ENCODE measurements around the gene COL15A1. TPM values are rescaled to one million over a fixed set of nuclear protein-coding genes. Genes with fewer than 3 reads are reported as not detected.
"Not testable (repeated sequence)": the region's sequence is repeated elsewhere in the genome, so short reads cannot be mapped to it uniquely, and the experiment has no call there.

COL15A1 gene
- total and polyA plus RNA-seq, 5 donors from 2014 or later, result 0.03 to 0.10 (median 0.06) TPM; not detected in 2

DNA sequence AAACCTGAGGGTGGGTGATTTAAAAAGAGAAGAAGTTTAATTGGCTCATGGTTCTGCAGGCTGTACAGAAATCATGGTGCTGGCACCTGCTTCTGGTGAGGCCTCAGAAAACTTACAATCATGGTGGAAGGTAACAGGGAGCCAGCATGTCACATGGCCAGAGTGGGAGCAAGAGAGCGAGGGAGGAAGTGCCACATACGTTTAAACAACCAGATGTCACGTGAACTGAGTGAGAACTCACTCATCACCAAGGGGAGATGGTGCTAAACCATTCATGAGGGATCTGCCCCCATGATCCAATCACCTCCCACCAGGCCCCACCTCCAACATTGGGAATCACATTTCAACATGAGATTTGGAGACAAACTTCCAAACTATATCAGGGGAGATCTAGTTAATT, 41.9 kb upstream of the COL15A1 start:
- H3K27me3 ChIP-seq (ENCODE audit: control insufficient read depth, insufficient read depth, low read length), result peaks cover 10% of the 10 kb centered on the region
- not testable (repeated sequence) for H3K27ac Mint-ChIP-seq; H3K4me1 ChIP-seq (ENCODE audit: control insufficient read depth, insufficient read depth, low read length, poor library complexity, severe bottlenecking); H3K9me3 ChIP-seq (ENCODE audit: control insufficient read depth in 2 of 2, low read length in 2 of 2); ATAC-seq (ENCODE audit: low read depth in 2 of 2); H3K27ac ChIP-seq (ENCODE audit: insufficient read depth, low read length, poor library complexity, severe bottlenecking); DNase-seq; H3K36me3 Mint-ChIP-seq; H3K4me3 ChIP-seq (ENCODE audit: low read depth, low read length); H3K9me3 Mint-ChIP-seq; H3K36me3 ChIP-seq (ENCODE audit: control insufficient read depth, insufficient read depth, low read length); H3K4me1 Mint-ChIP-seq; H3K4me3 Mint-ChIP-seq
- peaks cover 10% of the 10 kb centered on the region for H3K27me3 Mint-ChIP-seq

DNA sequence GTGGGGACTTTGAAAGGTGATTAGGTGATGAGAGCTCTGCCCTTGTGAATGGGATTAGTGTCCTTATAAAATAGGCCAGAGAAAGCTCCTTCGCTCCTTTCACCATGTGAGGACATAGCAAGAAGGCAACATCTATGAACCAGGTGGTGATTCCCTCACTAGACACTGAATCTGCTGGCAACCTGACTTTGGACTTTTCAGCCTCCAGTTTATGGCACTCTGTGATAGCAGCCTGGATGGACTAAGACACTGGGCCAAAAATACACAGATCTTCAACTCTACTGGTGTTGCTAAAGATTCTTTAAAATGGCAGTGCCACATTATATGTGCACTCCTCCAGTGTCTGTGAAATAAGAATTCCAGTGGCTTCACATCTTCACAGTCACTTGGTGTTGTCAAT, 41.2 kb upstream of the COL15A1 start:
- no peaks in the 10 kb centered on the region for H3K4me1 ChIP-seq (ENCODE audit: control insufficient read depth, insufficient read depth, low read length, poor library complexity, severe bottlenecking)
- no peak for DNase-seq
- H3K4me1 Mint-ChIP-seq, result no peaks in the 10 kb centered on the region
- H3K27me3 ChIP-seq (ENCODE audit: control insufficient read depth, insufficient read depth, low read length), result peaks cover 10% of the 10 kb centered on the region
- no peak overlapping the region for H3K4me3 ChIP-seq (ENCODE audit: low read depth, low read length)
- no peaks in the 10 kb centered on the region for H3K36me3 Mint-ChIP-seq
- H3K27ac Mint-ChIP-seq, result no peak overlapping the region
- H3K36me3 ChIP-seq (ENCODE audit: control insufficient read depth, insufficient read depth, low read length), result no peaks in the 10 kb centered on the region
- no peaks in the 10 kb centered on the region for H3K9me3 ChIP-seq (ENCODE audit: control insufficient read depth in 2 of 2, low read length in 2 of 2)
- no peak for ATAC-seq (ENCODE audit: low read depth in 2 of 2)
- peaks cover 14% of the 10 kb centered on the region for H3K27me3 Mint-ChIP-seq
- no peak overlapping the region for H3K4me3 Mint-ChIP-seq
- H3K9me3 Mint-ChIP-seq, result peaks cover 0 to 2% (median 0%) of the 10 kb centered on the region in 7 donors
- H3K27ac ChIP-seq (ENCODE audit: insufficient read depth, low read length, poor library complexity, severe bottlenecking), result no peak overlapping the region

DNA sequence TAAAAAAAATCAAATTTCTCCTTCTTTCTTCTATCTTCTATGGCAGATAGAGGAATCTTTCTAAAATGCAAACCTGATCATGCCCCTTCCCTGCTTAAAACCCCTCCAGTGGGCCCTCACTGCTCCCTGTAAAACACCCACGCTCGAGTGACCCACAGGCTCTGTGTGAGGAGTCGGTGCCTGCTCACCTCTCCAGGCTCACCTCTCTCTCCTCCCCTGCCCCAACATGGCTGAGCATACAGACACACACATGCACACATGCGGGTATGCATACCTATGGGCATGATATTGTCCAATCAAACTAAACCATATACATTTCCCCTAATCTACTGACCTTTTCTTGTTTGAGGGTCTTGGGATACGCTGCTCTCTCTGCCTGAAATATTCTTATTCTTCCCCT, 40.8 kb upstream of the COL15A1 start:
- Histone ChIP-seq H3K27me3 (ENCODE audit: control insufficient read depth, insufficient read depth, low read length) (peaks cover 10% of the 10 kb centered on the region), H3K36me3 (ENCODE audit: control insufficient read depth, insufficient read depth, low read length) (no peaks in the 10 kb centered on the region), H3K4me3 (ENCODE audit: low read depth, low read length) (no peak overlapping the region), H3K27ac (ENCODE audit: insufficient read depth, low read length, poor library complexity, severe bottlenecking) (no peak overlapping the region), H3K4me1 (ENCODE audit: control insufficient read depth, insufficient read depth, low read length, poor library complexity, severe bottlenecking) (no peaks in the 10 kb centered on the region), H3K9me3 (ENCODE audit: control insufficient read depth in 2 of 2, low read length in 2 of 2) (no peaks in the 10 kb centered on the region)
- H3K4me3 Mint-ChIP-seq, result no peak overlapping the region
- ATAC-seq (ENCODE audit: low read depth in 2 of 2) (no peak), DNase-seq (no peak)
- H3K9me3 Mint-ChIP-seq, result peaks cover 0 to 2% (median 0%) of the 10 kb centered on the region in 7 donors
- no peaks in the 10 kb centered on the region for H3K4me1 Mint-ChIP-seq
- H3K27ac Mint-ChIP-seq, result no peak overlapping the region
- H3K27me3 Mint-ChIP-seq, result peaks cover 14% of the 10 kb centered on the region
- H3K36me3 Mint-ChIP-seq, result no peaks in the 10 kb centered on the region

DNA sequence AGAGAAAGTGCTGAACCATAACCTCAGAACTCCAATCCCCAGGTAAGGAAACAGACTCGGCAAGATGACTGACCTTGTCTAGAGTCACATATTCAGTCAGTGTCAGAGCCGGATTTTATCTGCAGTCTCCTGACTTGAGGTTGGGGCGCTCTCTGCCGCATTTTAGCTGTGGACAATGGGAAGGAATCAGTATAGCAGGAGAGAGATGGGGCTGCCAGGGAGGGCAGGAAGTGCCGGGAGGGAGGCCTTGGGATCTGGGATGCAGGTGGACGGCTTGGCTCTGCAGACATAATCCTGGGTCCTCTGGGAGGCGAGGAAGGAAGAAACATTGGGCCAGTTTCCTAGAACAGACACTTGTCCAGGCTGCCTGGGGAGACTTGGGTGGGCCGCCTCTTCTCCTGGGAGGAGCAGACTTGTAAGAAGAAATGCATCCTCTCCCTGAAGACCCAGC, 39.7 kb upstream of the COL15A1 start:
- no peak for ATAC-seq (ENCODE audit: low read depth in 2 of 2)
- H3K4me1 Mint-ChIP-seq, result no peaks in the 10 kb centered on the region
- H3K9me3 Mint-ChIP-seq, result peaks cover 0 to 2% (median 0%) of the 10 kb centered on the region in 7 donors
- no peaks in the 10 kb centered on the region for H3K36me3 Mint-ChIP-seq
- Histone ChIP-seq H3K4me1 (ENCODE audit: control insufficient read depth, insufficient read depth, low read length, poor library complexity, severe bottlenecking) (no peaks in the 10 kb centered on the region), H3K36me3 (ENCODE audit: control insufficient read depth, insufficient read depth, low read length) (no peaks in the 10 kb centered on the region), H3K27me3 (ENCODE audit: control insufficient read depth, insufficient read depth, low read length) (peaks cover 8% of the 10 kb centered on the region), H3K9me3 (ENCODE audit: control insufficient read depth in 2 of 2, low read length in 2 of 2) (no peaks in the 10 kb centered on the region), H3K27ac (ENCODE audit: insufficient read depth, low read length, poor library complexity, severe bottlenecking) (no peak overlapping the region), H3K4me3 (ENCODE audit: low read depth, low read length) (no peak overlapping the region)
- no peak for DNase-seq
- H3K27ac Mint-ChIP-seq, result no peak overlapping the region
- H3K27me3 Mint-ChIP-seq, result peaks cover 14% of the 10 kb centered on the region
- H3K4me3 Mint-ChIP-seq, result no peak overlapping the region

DNA sequence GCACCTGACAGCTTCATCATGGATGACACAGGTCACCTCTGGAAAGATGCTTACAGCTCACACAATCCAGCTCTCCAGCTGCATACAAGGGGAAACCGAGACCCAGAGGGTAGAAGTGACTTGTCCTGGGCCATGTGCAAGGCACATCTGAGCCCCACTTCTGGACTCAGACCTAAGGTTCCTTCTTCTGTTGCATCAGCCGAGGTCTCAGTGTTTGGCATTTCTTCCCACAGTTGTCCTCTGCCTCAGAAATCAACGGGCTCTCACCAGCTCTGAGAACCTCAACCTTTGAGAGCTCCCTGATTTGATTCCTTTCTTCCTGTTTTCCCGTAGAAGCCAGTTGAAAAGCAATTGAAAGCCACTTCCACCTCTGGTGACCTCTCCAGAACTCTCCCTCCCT, 38.7 kb upstream of the COL15A1 start:
- Histone ChIP-seq H3K27ac (ENCODE audit: insufficient read depth, low read length, poor library complexity, severe bottlenecking) (no peak overlapping the region), H3K36me3 (ENCODE audit: control insufficient read depth, insufficient read depth, low read length) (no peaks in the 10 kb centered on the region), H3K4me1 (ENCODE audit: control insufficient read depth, insufficient read depth, low read length, poor library complexity, severe bottlenecking) (no peaks in the 10 kb centered on the region), H3K9me3 (ENCODE audit: control insufficient read depth in 2 of 2, low read length in 2 of 2) (no peaks in the 10 kb centered on the region), H3K27me3 (ENCODE audit: control insufficient read depth, insufficient read depth, low read length) (peaks cover 5% of the 10 kb centered on the region), H3K4me3 (ENCODE audit: low read depth, low read length) (no peak overlapping the region)
- DNase-seq (no peak), ATAC-seq (ENCODE audit: low read depth in 2 of 2) (no peak)
- Mint-ChIP-seq H3K4me3 (no peak overlapping the region), H3K27me3 (peaks cover 14% of the 10 kb centered on the region), H3K4me1 (no peaks in the 10 kb centered on the region), H3K27ac (no peak overlapping the region), H3K9me3 (peaks cover 0 to 2% (median 0%) of the 10 kb centered on the region in 7 donors), H3K36me3 (no peaks in the 10 kb centered on the region)

DNA sequence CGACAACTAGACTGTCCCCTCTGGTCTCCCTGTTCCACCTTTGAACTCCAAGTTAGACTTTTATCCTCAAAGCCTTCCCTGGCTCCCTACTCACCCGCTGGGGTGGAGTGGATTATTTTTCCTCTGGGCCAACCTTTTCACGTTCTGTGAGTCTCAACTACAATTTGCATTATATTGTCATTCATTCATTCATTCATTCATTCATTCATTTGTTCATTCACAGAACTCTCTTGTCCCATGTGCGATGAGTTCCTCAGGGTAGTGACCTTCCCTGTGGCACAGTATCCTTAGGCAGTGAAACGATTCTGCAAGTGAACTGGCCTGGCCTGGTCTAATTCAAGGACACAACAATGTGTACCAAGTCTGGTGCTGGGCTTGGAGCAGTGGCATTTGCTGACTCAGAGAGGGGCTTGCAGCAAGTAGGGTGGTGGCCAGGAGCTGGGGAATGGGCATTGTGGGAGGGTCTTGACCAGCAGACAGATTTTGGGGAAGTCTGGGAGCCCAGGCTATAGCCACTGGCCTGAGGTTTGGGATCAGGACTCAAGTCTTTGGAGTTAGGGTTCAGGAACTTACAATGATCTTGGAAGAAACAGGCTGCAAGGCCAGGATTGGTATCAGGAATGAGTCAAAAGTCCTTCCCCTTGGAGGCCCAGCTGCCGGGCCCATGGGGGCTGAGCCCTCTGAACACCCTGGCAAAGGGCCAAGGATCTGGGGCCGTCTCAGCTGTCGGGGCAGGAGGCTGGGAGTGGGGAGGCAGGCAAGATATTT, 37.2 kb upstream of the COL15A1 start:
- Histone ChIP-seq H3K9me3 (ENCODE audit: control insufficient read depth in 2 of 2, low read length in 2 of 2) (no peaks in the 10 kb centered on the region), H3K27me3 (ENCODE audit: control insufficient read depth, insufficient read depth, low read length) (peaks cover 3% of the 10 kb centered on the region), H3K27ac (ENCODE audit: insufficient read depth, low read length, poor library complexity, severe bottlenecking) (no peak overlapping the region), H3K36me3 (ENCODE audit: control insufficient read depth, insufficient read depth, low read length) (no peaks in the 10 kb centered on the region), H3K4me3 (ENCODE audit: low read depth, low read length) (no peak overlapping the region), H3K4me1 (ENCODE audit: control insufficient read depth, insufficient read depth, low read length, poor library complexity, severe bottlenecking) (no peaks in the 10 kb centered on the region)
- Mint-ChIP-seq H3K9me3 (peaks cover 0 to 2% (median 0%) of the 10 kb centered on the region in 7 donors), H3K36me3 (no peaks in the 10 kb centered on the region), H3K27me3 (peaks cover 9% of the 10 kb centered on the region), H3K27ac (peak overlapping the region in 1 of 3 donors; percentile 89), H3K4me1 (no peaks in the 10 kb centered on the region), H3K4me3 (no peak overlapping the region)
- DNase-seq (no peak), ATAC-seq (ENCODE audit: low read depth in 2 of 2) (no peak)

DNA sequence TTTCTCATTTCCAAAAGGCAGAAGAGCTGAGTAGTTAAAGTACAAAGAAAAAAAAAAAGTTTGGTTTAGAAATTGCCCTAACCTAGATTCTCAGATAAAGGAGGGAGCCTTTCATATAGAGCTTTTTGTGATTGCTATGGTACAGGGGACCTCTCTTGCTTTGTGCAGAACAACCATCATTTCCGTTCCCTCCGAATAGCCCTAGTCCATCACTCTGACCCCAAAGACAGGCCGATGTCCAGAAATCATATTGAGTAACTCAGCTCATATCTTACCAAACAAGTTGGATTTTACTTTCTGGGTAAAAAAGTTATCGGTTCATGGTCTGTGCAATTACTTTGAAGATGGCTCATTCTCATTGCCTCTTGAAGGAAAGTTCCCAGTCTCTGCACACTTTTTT, 36.7 kb upstream of the COL15A1 start:
- H3K9me3 ChIP-seq (ENCODE audit: control insufficient read depth in 2 of 2, low read length in 2 of 2), result no peaks in the 10 kb centered on the region
- H3K27me3 ChIP-seq (ENCODE audit: control insufficient read depth, insufficient read depth, low read length), result peaks cover 5% of the 10 kb centered on the region
- no peaks in the 10 kb centered on the region for H3K36me3 ChIP-seq (ENCODE audit: control insufficient read depth, insufficient read depth, low read length)
- Mint-ChIP-seq H3K27ac (no peak overlapping the region), H3K27me3 (peaks cover 9% of the 10 kb centered on the region), H3K36me3 (no peaks in the 10 kb centered on the region), H3K9me3 (peaks cover 0 to 2% (median 0%) of the 10 kb centered on the region in 7 donors), H3K4me3 (no peak overlapping the region), H3K4me1 (no peaks in the 10 kb centered on the region)
- ATAC-seq (ENCODE audit: low read depth in 2 of 2) (no peak), DNase-seq (no peak)
- H3K4me3 ChIP-seq (ENCODE audit: low read depth, low read length), result no peak overlapping the region
- no peaks in the 10 kb centered on the region for H3K4me1 ChIP-seq (ENCODE audit: control insufficient read depth, insufficient read depth, low read length, poor library complexity, severe bottlenecking)
- no peak overlapping the region for H3K27ac ChIP-seq (ENCODE audit: insufficient read depth, low read length, poor library complexity, severe bottlenecking)

Measured in CD4-positive, CD25-positive, alpha-beta regulatory T cell (primary cell).